ENCODE results near the gene PREX1.

Gene PREX1

DNA sequence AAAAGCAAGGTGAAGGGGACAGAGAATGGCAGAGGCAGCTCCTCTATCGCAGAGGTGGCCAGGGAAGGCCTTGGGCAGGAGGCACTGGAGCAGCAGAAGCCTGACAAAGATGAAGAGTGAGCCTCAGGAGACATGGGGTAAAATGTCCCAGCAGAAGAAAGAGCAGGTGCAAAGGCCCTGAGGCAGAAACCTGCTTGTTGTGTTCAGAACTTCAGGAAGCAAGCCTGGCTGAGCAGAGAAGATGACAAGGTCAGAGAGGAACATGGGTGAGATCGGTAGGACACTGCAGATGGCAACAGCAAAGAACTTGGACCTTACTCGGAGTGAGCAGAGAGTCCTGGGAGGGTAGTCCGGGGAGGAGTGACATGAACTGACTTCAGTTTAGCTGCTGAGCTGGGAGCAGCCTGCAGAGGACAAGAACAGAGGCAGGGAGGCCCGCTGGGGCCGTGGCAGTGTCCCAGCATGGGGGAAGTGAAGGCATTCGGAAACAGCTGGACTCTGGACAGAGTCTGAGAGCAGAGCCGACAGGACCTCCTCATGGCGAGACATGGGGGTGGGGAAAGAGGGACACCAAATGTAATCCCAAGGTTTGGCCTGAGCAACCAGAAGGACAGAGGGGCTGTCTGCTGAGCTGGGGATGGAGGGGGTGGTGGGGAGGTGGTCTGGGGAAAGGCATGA is 106.3 kb downstream of the PREX1 start:
- no peak for ATAC-seq
- TF ChIP-seq ISL1 (CRISPR knock-in tag; IDR thresholded peaks at IDR 0.05) (no peak), RARB (CRISPR knock-in tag; IDR thresholded peaks at IDR 0.05) (no peak), ZFP30 (CRISPR knock-in tag; IDR thresholded peaks at IDR 0.05) (no peak), ZNF8 (CRISPR knock-in tag; IDR thresholded peaks at IDR 0.05) (no peak)

DNA sequence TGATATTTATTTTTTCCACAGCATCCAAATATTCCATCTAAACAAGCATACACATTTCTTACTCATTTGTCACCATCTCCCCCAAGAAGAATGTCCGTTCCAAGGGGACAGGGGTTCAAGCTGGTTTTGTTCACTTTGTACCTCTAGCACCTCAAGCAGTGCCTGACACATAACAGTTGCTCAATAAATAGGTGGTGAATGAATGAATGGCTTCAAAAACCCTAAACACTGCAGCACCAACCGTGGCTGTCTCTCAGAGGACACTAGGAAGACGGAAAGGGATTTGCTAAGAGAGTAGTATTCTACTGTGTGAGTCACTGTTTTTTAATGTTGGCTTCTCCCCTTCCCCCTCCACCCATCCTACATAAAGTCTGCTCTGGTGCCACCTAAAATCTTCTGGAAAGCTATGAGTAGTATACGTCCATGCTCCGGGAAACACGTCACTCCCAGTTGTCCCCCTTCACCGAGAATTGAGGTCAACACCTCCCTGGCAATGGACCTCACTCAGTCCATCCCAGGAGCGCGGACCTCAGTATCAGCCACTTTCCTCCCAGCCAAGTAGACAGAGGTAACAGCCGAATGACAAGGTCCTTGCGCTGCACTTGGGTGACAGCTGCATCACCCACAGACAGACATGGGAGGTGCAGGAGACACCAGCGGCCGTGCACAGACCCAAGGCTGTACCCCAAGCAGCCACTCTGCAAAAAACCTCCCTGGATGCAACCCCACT is 107.4 kb downstream of the PREX1 start:
- no peak for ATAC-seq

DNA sequence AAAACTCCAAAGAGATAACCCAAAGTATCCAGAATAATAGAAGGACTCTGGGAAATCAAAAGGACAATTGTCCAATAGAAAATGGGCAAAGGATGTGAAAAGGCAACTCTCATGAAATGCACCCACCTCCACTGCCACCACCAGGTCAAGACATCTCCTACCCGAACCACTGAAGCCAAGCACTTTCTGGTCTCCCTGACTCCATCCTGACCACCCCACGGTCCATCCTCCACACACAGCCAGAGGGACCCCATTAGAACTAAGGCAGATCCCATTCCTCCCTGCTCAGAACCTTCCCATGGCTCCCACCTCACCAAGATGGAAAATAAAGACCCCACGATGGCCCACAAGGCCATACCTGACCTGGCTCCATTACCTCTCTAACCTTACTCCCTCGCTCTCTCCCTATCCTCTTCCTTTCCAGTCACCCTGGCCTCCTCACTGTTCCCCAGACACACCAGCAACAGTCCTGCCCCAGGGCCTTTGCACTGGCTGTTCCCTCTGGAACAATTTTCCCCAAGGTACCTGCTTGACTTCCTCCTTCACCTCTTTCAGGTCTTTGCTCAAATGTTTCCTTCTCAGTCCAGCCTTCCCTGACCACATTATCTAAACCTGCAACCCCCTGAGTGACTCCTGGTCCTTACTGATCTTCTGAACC is 108.1 kb downstream of the PREX1 start:
- TF ChIP-seq, protein P1, sequence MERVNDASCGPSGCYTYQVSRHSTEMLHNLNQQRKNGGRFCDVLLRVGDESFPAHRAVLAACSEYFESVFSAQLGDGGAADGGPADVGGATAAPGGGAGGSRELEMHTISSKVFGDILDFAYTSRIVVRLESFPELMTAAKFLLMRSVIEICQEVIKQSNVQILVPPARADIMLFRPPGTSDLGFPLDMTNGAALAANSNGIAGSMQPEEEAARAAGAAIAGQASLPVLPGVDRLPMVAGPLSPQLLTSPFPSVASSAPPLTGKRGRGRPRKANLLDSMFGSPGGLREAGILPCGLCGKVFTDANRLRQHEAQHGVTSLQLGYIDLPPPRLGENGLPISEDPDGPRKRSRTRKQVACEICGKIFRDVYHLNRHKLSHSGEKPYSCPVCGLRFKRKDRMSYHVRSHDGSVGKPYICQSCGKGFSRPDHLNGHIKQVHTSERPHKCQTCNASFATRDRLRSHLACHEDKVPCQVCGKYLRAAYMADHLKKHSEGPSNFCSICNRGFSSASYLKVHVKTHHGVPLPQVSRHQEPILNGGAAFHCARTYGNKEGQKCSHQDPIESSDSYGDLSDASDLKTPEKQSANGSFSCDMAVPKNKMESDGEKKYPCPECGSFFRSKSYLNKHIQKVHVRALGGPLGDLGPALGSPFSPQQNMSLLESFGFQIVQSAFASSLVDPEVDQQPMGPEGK (CRISPR knock-in tag; IDR thresholded peaks at IDR 0.05; ENCODE audit: borderline replicate concordance), result no peak
- no peak for TF ChIP-seq TCF4 (CRISPR knock-in tag; IDR thresholded peaks at IDR 0.05; ENCODE audit: borderline replicate concordance)
- TF ChIP-seq ZNF8 (CRISPR knock-in tag; IDR thresholded peaks at IDR 0.05), result no peak
- ATAC-seq, result no peak

More for the DNA sequence above, 107.4 kb downstream of the PREX1 start:
- no peak for TF ChIP-seq ZNF70 (CRISPR knock-in tag; IDR thresholded peaks at IDR 0.05)
- no peak for TF ChIP-seq CSDC2 (CRISPR knock-in tag; IDR thresholded peaks at IDR 0.05)
- TF ChIP-seq, protein P2, sequence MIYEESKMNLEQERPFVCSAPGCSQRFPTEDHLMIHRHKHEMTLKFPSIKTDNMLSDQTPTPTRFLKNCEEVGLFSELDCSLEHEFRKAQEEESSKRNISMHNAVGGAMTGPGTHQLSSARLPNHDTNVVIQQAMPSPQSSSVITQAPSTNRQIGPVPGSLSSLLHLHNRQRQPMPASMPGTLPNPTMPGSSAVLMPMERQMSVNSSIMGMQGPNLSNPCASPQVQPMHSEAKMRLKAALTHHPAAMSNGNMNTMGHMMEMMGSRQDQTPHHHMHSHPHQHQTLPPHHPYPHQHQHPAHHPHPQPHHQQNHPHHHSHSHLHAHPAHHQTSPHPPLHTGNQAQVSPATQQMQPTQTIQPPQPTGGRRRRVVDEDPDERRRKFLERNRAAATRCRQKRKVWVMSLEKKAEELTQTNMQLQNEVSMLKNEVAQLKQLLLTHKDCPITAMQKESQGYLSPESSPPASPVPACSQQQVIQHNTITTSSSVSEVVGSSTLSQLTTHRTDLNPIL (CRISPR knock-in tag; IDR thresholded peaks at IDR 0.05; ENCODE audit: low read depth), result no peak
- TF ChIP-seq, protein P1 (CRISPR knock-in tag; IDR thresholded peaks at IDR 0.05; ENCODE audit: borderline replicate concordance), result no peak
- TF ChIP-seq TCF4 (CRISPR knock-in tag; IDR thresholded peaks at IDR 0.05; ENCODE audit: borderline replicate concordance), result no peak
- no peak for TF ChIP-seq ESRRG (CRISPR knock-in tag; IDR thresholded peaks at IDR 0.05)
- no peak for TF ChIP-seq BACH2 (CRISPR knock-in tag; IDR thresholded peaks at IDR 0.05; ENCODE audit: borderline replicate concordance)
- no peak for TF ChIP-seq ZFP30 (CRISPR knock-in tag; IDR thresholded peaks at IDR 0.05)
- TF ChIP-seq OSR1 (CRISPR knock-in tag; IDR thresholded peaks at IDR 0.05), result no peak
- no peak for TF ChIP-seq ZC3H10 (CRISPR knock-in tag; IDR thresholded peaks at IDR 0.05)
- no peak for TF ChIP-seq ISL1 (CRISPR knock-in tag; IDR thresholded peaks at IDR 0.05)
- no peak for TF ChIP-seq ZNF565 (CRISPR knock-in tag; conservative IDR thresholded peaks at IDR 0.05; ENCODE audit: low read depth)
- no peak for TF ChIP-seq PPARA (CRISPR knock-in tag; IDR thresholded peaks at IDR 0.05; ENCODE audit: borderline replicate concordance)
- no peak for TF ChIP-seq TOX (CRISPR knock-in tag; IDR thresholded peaks at IDR 0.05; ENCODE audit: borderline replicate concordance)
- no peak for TF ChIP-seq GLIS3 (CRISPR knock-in tag; IDR thresholded peaks at IDR 0.05)
- no peak for TF ChIP-seq ZFP3 (CRISPR knock-in tag; IDR thresholded peaks at IDR 0.05)
- TF ChIP-seq, protein P3, sequence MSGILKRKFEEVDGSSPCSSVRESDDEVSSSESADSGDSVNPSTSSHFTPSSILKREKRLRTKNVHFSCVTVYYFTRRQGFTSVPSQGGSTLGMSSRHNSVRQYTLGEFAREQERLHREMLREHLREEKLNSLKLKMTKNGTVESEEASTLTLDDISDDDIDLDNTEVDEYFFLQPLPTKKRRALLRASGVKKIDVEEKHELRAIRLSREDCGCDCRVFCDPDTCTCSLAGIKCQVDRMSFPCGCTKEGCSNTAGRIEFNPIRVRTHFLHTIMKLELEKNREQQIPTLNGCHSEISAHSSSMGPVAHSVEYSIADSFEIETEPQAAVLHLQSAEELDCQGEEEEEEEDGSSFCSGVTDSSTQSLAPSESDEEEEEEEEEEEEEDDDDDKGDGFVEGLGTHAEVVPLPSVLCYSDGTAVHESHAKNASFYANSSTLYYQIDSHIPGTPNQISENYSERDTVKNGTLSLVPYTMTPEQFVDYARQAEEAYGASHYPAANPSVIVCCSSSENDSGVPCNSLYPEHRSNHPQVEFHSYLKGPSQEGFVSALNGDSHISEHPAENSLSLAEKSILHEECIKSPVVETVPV (CRISPR knock-in tag; IDR thresholded peaks at IDR 0.05), result no peak
- TF ChIP-seq, protein P4, sequence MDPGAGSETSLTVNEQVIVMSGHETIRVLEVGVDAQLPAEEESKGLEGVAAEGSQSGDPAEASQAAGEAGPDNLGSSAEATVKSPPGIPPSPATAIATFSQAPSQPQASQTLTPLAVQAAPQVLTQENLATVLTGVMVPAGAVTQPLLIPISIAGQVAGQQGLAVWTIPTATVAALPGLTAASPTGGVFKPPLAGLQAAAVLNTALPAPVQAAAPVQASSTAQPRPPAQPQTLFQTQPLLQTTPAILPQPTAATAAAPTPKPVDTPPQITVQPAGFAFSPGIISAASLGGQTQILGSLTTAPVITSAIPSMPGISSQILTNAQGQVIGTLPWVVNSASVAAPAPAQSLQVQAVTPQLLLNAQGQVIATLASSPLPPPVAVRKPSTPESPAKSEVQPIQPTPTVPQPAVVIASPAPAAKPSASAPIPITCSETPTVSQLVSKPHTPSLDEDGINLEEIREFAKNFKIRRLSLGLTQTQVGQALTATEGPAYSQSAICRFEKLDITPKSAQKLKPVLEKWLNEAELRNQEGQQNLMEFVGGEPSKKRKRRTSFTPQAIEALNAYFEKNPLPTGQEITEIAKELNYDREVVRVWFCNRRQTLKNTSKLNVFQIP (CRISPR knock-in tag; IDR thresholded peaks at IDR 0.05; ENCODE audit: borderline replicate concordance, low read depth), result no peak
- no peak for TF ChIP-seq RARB (CRISPR knock-in tag; IDR thresholded peaks at IDR 0.05)
